DND-41 (cell line): ENCODE data around the gene XYLT1.

ENCODE experiments used
- ATAC-seq: fragments of 200-7000 bp; cut with Tn5 transposase; 3 replicates; pipeline ENCODE4 v1.9.1; 2021; ENCODE audit warnings: low read depth; ENCODE audit not compliant: insufficient read depth
- DNase-seq: peaks from one replicate; pipeline ENCODE4 v3.0.0-alpha.2; 2020
- H2AFZ ChIP-seq: 2 replicates; pipeline ENCODE4 v1.6.0; 2012; ENCODE audit warnings: low read depth, low read length
- H3K27ac ChIP-seq: 2 replicates; pipeline ENCODE4 v1.5.1; 2012; ENCODE audit warnings: low read length, inconsistent platforms
- H3K27me3 ChIP-seq: fragments of 200-600 bp; sonication (generic); 2 replicates; pipeline ENCODE4 v1.6.0; 2012; ENCODE audit warnings: low read length, mild to moderate bottlenecking, inconsistent platforms; ENCODE audit not compliant: insufficient read depth, poor library complexity
- H3K36me3 ChIP-seq: 2 replicates; pipeline ENCODE4 v1.5.1; 2012; ENCODE audit warnings: low read length, inconsistent platforms; ENCODE audit not compliant: insufficient read depth
- H3K4me1 ChIP-seq: 2 replicates; pipeline ENCODE4 v1.5.1; 2012; ENCODE audit warnings: mild to moderate bottlenecking, low read length; ENCODE audit not compliant: insufficient read depth
- H3K4me2 ChIP-seq: 2 replicates; pipeline ENCODE4 v1.6.0; 2012; ENCODE audit warnings: mild to moderate bottlenecking, moderate library complexity, low read length, inconsistent platforms; ENCODE audit not compliant: insufficient read depth
- H3K4me3 ChIP-seq, 2 experiments: fragments of 200-600 bp in 1 of 2; shearing (Covaris generic) in 1 of 2; 2 replicates each; pipeline ENCODE4 v1.5.1; 2012 to 2016; ENCODE audit warnings: inconsistent platforms in 2 of 2, low read length in 2 of 2, mild to moderate bottlenecking in 2 of 2, low read depth in 1 of 2, moderate library complexity in 1 of 2
- H3K79me2 ChIP-seq: 2 replicates; pipeline ENCODE4 v1.6.0; 2012; ENCODE audit warnings: low read length, inconsistent platforms; ENCODE audit not compliant: insufficient read depth
- H3K9ac ChIP-seq: 2 replicates; pipeline ENCODE4 v1.6.0; 2012; ENCODE audit warnings: low read depth, mild to moderate bottlenecking, inconsistent platforms, low read length, moderate library complexity
- H3K9me3 ChIP-seq: 2 replicates; pipeline ENCODE4 v1.5.1; 2012; ENCODE audit warnings: low read length, moderate library complexity, mild to moderate bottlenecking, inconsistent platforms; ENCODE audit not compliant: insufficient read depth, severe bottlenecking
- H4K20me1 ChIP-seq: 2 replicates; pipeline ENCODE4 v1.6.0; 2012; ENCODE audit warnings: low read length; ENCODE audit not compliant: insufficient read depth
- CTCF ChIP-seq: IDR thresholded peaks from 2 replicates; pipeline ENCODE4 v1.5.1; 2012; ENCODE audit warnings: borderline replicate concordance, low read length, moderate library complexity, mild to moderate bottlenecking; ENCODE audit not compliant: poor library complexity, severe bottlenecking; ENCODE audit errors: extremely low read depth
- EZH2 ChIP-seq: IDR thresholded peaks from 3 replicates; pipeline ENCODE4 v1.6.1; 2012; ENCODE audit warnings: borderline replicate concordance, low read depth, mild to moderate bottlenecking, moderate library complexity, low read length, inconsistent platforms; ENCODE audit not compliant: severe bottlenecking

The XYLT1 gene

GRCh38 chr16:17313085-17313611 lies 157.6 kb downstream of the XYLT1 start:
- Histone ChIP-seq H3K9me3 (no peaks in the 10 kb centered on the region), H3K27me3 (no peaks in the 10 kb centered on the region), H3K79me2 (no peaks in the 10 kb centered on the region), H3K36me3 (no peaks in the 10 kb centered on the region), H3K4me3 (no peak overlapping the region), H3K27ac (no peak overlapping the region), H3K4me1 (no peaks in the 10 kb centered on the region), H4K20me1 (no peaks in the 10 kb centered on the region), H2AFZ (no peak overlapping the region), H3K9ac (no peak overlapping the region), H3K4me2 (no peak overlapping the region)
- ATAC-seq (no peak), DNase-seq (no peak)
- TF ChIP-seq EZH2: no peak
- TF ChIP-seq CTCF: no peak

DNA sequence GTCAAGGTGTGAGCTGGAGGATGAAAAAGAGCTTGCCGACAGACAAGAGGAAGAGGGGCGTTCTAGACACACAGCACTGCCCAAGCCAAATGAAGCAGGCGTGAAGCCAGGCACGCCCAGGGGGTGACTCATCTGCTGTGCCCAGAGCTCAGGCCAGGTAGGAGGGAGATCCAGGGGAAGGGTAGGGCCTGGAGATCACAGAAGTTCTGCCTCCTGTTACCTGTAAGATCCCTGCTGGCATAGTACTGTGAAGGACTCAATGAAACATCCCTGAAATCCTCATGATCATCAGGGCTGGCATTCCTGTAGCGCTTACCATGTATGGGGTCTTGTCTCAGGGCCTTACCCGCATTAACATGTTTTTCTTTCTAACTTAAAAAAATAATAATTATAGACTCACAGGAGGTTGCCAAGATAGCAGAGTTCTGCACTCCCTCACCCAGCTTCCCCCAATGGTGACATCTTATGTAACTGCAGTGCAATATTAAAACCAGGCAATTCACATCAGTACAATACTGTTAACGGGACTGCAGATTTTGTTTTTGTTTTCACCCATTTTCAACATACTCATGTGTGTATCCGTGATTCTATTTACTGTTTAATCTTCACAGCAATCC lies 158.6 kb downstream of the XYLT1 start:
- H3K4me3 ChIP-seq: no peak overlapping the region
- no peaks in the 10 kb centered on the region for H3K79me2 ChIP-seq
- H3K4me2 ChIP-seq: no peak overlapping the region
- ATAC-seq (no peak), DNase-seq (no peak)
- no peaks in the 10 kb centered on the region for H3K4me1 ChIP-seq
- H3K27ac ChIP-seq: no peak overlapping the region
- no peaks in the 10 kb centered on the region for H3K36me3 ChIP-seq
- no peaks in the 10 kb centered on the region for H3K27me3 ChIP-seq
- H3K9me3 ChIP-seq: no peaks in the 10 kb centered on the region
- TF ChIP-seq CTCF: no peak
- no peak overlapping the region for H2AFZ ChIP-seq
- H3K9ac ChIP-seq: no peak overlapping the region
- no peaks in the 10 kb centered on the region for H4K20me1 ChIP-seq

- no peaks in the 10 kb centered on the region for H3K9me3 ChIP-seq
- H3K36me3 ChIP-seq: no peaks in the 10 kb centered on the region
- no peak for ATAC-seq
- DNase-seq: no peak
- H3K79me2 ChIP-seq: no peaks in the 10 kb centered on the region
- H3K27ac ChIP-seq: no peak overlapping the region
- no peaks in the 10 kb centered on the region for H3K27me3 ChIP-seq
- H3K4me2 ChIP-seq: no peak overlapping the region
- no peaks in the 10 kb centered on the region for H3K4me1 ChIP-seq
- no peaks in the 10 kb centered on the region for H4K20me1 ChIP-seq
- no peak overlapping the region for H3K4me3 ChIP-seq
- no peak overlapping the region for H2AFZ ChIP-seq
- TF ChIP-seq EZH2 (no peak), CTCF (no peak)
- no peak overlapping the region for H3K9ac ChIP-seq
Observed at GRCh38 chr16:17311333-17312093, 159.2 kb downstream of the XYLT1 start.
